ENCODE measurements around the gene SLC12A7. TPM values are rescaled to one million over a fixed set of nuclear protein-coding genes. Genes with fewer than 3 reads are reported as not detected.

Gene SLC12A7
- total and polyA plus RNA-seq, 2 donors: 12.2 to 23.5 TPM

GRCh38 chr5:1016036-1016435 lies 95.8 kb downstream of the SLC12A7 start:
- H3K27me3 ChIP-seq (ENCODE audit: control insufficient read depth in 2 of 2, insufficient read depth in 1 of 2, low read length in 1 of 2): no peaks in the 10 kb centered on the region
- no peak overlapping the region for H3K4me3 ChIP-seq (ENCODE audit: low read length in 2 of 2)
- peaks cover 4 to 31% of the 10 kb centered on the region in 2 donors for H3K36me3 ChIP-seq (ENCODE audit: control insufficient read depth in 2 of 2, insufficient read depth in 2 of 2, low read length in 1 of 2)
- H3K27ac ChIP-seq (ENCODE audit: low read depth in 1 of 2, low read length in 1 of 2): no peak overlapping the region
- 95% methylated on average over 19 of the region's 19 CpGs for WGBS
- H3K4me1 ChIP-seq (ENCODE audit: control insufficient read depth in 2 of 2, insufficient read depth in 2 of 2, low read length in 2 of 2): peaks cover 0 to under 1% of the 10 kb centered on the region in 2 donors
- H3K9me3 ChIP-seq (ENCODE audit: control insufficient read depth in 2 of 2, insufficient read depth in 1 of 2, low read length in 1 of 2): no peaks in the 10 kb centered on the region
- DNase-seq (ENCODE audit: low read depth in 6 of 9, low spot score in 9 of 9): no peak

DNA sequence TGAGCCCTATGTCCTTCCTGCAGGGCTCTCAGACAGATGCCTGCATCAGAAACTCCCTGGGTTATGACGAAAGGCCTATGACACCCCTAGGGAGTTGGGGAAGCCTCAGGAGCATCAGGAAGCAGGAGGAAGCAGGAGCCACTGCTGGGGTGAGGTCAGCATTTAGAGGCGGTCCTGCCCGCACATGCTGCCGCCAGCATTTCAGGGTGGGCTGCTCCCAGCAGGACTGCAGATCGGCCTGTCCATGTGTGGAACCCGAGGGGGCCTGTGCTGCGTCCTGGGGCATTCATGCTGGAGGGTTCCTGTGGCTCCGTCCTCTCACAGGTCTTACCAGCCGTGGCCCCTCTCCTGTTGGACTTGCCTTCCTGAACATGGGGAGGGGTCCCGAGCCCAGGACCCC lies 96.4 kb downstream of the SLC12A7 start:
- peaks cover 0 to 6% of the 10 kb centered on the region in 2 donors for H3K4me1 ChIP-seq (ENCODE audit: control insufficient read depth in 2 of 2, insufficient read depth in 2 of 2, low read length in 2 of 2)
- WGBS: 93% methylated on average over 10 of the region's 10 CpGs
- peaks cover 0 to 4% of the 10 kb centered on the region in 2 donors for H3K27me3 ChIP-seq (ENCODE audit: control insufficient read depth in 2 of 2, insufficient read depth in 1 of 2, low read length in 1 of 2)
- H3K36me3 ChIP-seq (ENCODE audit: control insufficient read depth in 2 of 2, insufficient read depth in 2 of 2, low read length in 1 of 2): peaks cover 4 to 31% of the 10 kb centered on the region in 2 donors
- H3K4me3 ChIP-seq (ENCODE audit: low read length in 2 of 2): no peak overlapping the region
- no peak overlapping the region for H3K27ac ChIP-seq (ENCODE audit: low read depth in 1 of 2, low read length in 1 of 2)
- DNase-seq (ENCODE audit: low read depth in 6 of 9, low spot score in 9 of 9): no peak
- H3K9me3 ChIP-seq (ENCODE audit: control insufficient read depth in 2 of 2, insufficient read depth in 1 of 2, low read length in 1 of 2): no peaks in the 10 kb centered on the region

GRCh38 chr5:1014781-1015221 lies 97.1 kb downstream of the SLC12A7 start:
- DNase-seq (ENCODE audit: low read depth in 6 of 9, low spot score in 9 of 9): no peak
- Histone ChIP-seq H3K4me1 (ENCODE audit: control insufficient read depth in 2 of 2, insufficient read depth in 2 of 2, low read length in 2 of 2) (peaks cover 2 to 13% of the 10 kb centered on the region in 2 donors), H3K36me3 (ENCODE audit: control insufficient read depth in 2 of 2, insufficient read depth in 2 of 2, low read length in 1 of 2) (peaks cover 4 to 31% of the 10 kb centered on the region in 2 donors), H3K9me3 (ENCODE audit: control insufficient read depth in 2 of 2, insufficient read depth in 1 of 2, low read length in 1 of 2) (no peaks in the 10 kb centered on the region), H3K27ac (ENCODE audit: low read depth in 1 of 2, low read length in 1 of 2) (no peak overlapping the region), H3K4me3 (ENCODE audit: low read length in 2 of 2) (no peak overlapping the region), H3K27me3 (ENCODE audit: control insufficient read depth in 2 of 2, insufficient read depth in 1 of 2, low read length in 1 of 2) (peaks cover 0 to 11% of the 10 kb centered on the region in 2 donors)
- 86% methylated on average over 17 of the region's 17 CpGs for WGBS

- no peak overlapping the region for H3K4me3 ChIP-seq (ENCODE audit: low read length in 2 of 2)
- DNase-seq (ENCODE audit: low read depth in 6 of 9, low spot score in 9 of 9): no peak
- H3K9me3 ChIP-seq (ENCODE audit: control insufficient read depth in 2 of 2, insufficient read depth in 1 of 2, low read length in 1 of 2): no peaks in the 10 kb centered on the region
- no peak overlapping the region for H3K27ac ChIP-seq (ENCODE audit: low read depth in 1 of 2, low read length in 1 of 2)
- H3K36me3 ChIP-seq (ENCODE audit: control insufficient read depth in 2 of 2, insufficient read depth in 2 of 2, low read length in 1 of 2): peaks cover 4 to 31% of the 10 kb centered on the region in 2 donors
- WGBS: 95% methylated on average over 14 of the region's 14 CpGs
- H3K27me3 ChIP-seq (ENCODE audit: control insufficient read depth in 2 of 2, insufficient read depth in 1 of 2, low read length in 1 of 2): peaks cover 0 to 16% of the 10 kb centered on the region in 2 donors
- peaks cover 6 to 16% of the 10 kb centered on the region in 2 donors for H3K4me1 ChIP-seq (ENCODE audit: control insufficient read depth in 2 of 2, insufficient read depth in 2 of 2, low read length in 2 of 2)
Measured at GRCh38 chr5:1014346-1014745, 97.5 kb downstream of the SLC12A7 start.

DNA sequence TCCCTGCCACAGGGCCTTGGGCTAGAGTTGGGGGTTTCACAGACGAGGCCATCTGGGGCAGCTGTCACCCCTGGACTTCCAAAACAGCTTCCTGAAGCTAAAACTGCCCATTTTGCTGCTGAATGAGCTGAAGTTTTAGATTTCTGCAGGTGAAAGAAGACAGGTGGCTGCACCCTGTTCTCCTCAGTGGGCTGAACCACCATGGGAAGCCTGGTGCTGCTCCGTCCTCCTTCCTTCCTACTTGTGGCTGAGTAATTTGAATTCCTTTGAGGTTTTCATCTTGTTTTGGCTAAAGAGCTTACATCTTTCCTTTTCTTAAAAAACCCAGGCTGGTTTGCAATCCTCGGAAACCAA lies 97.9 kb downstream of the SLC12A7 start:
- 82% methylated on average over 3 of the region's 3 CpGs for WGBS
- Histone ChIP-seq H3K4me3 (ENCODE audit: low read length in 2 of 2) (no peak overlapping the region), H3K27me3 (ENCODE audit: control insufficient read depth in 2 of 2, insufficient read depth in 1 of 2, low read length in 1 of 2) (peaks cover 0 to 18% of the 10 kb centered on the region in 2 donors), H3K36me3 (ENCODE audit: control insufficient read depth in 2 of 2, insufficient read depth in 2 of 2, low read length in 1 of 2) (peaks cover 4 to 31% of the 10 kb centered on the region in 2 donors), H3K27ac (ENCODE audit: low read depth in 1 of 2, low read length in 1 of 2) (no peak overlapping the region), H3K4me1 (ENCODE audit: control insufficient read depth in 2 of 2, insufficient read depth in 2 of 2, low read length in 2 of 2) (peaks cover 8 to 16% of the 10 kb centered on the region in 2 donors), H3K9me3 (ENCODE audit: control insufficient read depth in 2 of 2, insufficient read depth in 1 of 2, low read length in 1 of 2) (no peaks in the 10 kb centered on the region)
- no peak for DNase-seq (ENCODE audit: low read depth in 6 of 9, low spot score in 9 of 9)

DNA sequence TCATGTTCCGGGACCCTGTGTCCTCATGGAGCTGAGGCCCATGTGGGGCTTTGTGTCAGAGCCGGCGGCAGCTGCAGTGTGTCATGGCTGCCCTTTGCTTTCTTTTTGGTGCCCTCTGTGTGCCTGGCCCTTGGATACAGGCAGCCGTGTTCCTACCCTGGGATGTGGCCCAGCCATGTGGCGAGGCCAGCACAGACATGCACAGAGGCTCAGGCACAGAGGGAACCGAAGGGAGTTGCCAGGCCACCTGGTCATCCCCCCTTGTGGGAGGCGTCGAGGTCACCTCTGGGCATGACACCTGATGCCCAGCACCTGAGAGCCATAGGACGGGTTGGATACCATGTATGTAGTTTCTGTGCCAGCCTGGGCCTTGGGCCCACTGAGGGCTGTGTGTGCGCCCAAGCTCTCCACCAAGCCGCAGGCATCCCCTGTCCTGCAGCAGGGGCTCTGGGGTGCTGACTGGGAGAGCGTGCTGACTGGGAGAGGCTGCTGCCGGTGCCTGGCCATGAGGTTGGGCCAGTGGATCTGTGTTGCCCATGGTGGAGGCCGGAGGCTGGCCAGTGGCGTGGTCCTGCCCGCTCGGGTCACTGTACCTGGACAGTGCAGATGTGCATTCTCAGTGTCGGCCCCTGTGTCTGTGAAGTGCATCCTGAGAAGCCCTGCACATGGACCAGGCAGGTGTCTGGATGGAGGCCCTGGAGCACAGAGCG lies 98.5 kb downstream of the SLC12A7 start:
- Histone ChIP-seq H3K27ac (ENCODE audit: low read depth in 1 of 2, low read length in 1 of 2) (no peak overlapping the region), H3K27me3 (ENCODE audit: control insufficient read depth in 2 of 2, insufficient read depth in 1 of 2, low read length in 1 of 2) (peaks cover 0 to 20% of the 10 kb centered on the region in 2 donors), H3K4me1 (ENCODE audit: control insufficient read depth in 2 of 2, insufficient read depth in 2 of 2, low read length in 2 of 2) (peaks cover 9 to 17% of the 10 kb centered on the region in 2 donors), H3K9me3 (ENCODE audit: control insufficient read depth in 2 of 2, insufficient read depth in 1 of 2, low read length in 1 of 2) (no peaks in the 10 kb centered on the region), H3K4me3 (ENCODE audit: low read length in 2 of 2) (no peak overlapping the region), H3K36me3 (ENCODE audit: control insufficient read depth in 2 of 2, insufficient read depth in 2 of 2, low read length in 1 of 2) (peaks cover 4 to 31% of the 10 kb centered on the region in 2 donors)
- WGBS: 96% methylated on average over 19 of the region's 19 CpGs
- no peak for DNase-seq (ENCODE audit: low read depth in 6 of 9, low spot score in 9 of 9)

DNA sequence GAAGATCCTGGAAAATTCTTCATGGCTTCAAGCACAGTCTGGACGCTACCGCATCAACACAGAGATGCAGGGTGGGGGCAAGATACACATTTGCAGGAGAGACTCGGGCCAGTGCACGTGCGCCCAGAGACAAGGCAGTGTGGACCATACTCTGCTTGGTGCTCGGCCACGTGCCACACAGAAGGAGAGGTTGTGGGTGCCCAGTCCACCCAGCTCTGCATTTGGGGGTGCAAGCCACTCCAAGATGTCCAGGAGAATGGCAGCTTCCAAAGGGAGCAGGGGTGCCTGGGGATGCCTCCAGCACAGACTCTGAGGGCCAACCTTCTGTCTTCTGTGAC lies 99.0 kb downstream of the SLC12A7 start:
- Histone ChIP-seq H3K27ac (ENCODE audit: low read depth in 1 of 2, low read length in 1 of 2) (no peak overlapping the region), H3K4me3 (ENCODE audit: low read length in 2 of 2) (no peak overlapping the region), H3K36me3 (ENCODE audit: control insufficient read depth in 2 of 2, insufficient read depth in 2 of 2, low read length in 1 of 2) (peaks cover 4 to 31% of the 10 kb centered on the region in 2 donors), H3K4me1 (ENCODE audit: control insufficient read depth in 2 of 2, insufficient read depth in 2 of 2, low read length in 2 of 2) (peaks cover 10 to 22% of the 10 kb centered on the region in 2 donors), H3K27me3 (ENCODE audit: control insufficient read depth in 2 of 2, insufficient read depth in 1 of 2, low read length in 1 of 2) (peaks cover 0 to 25% of the 10 kb centered on the region in 2 donors), H3K9me3 (ENCODE audit: control insufficient read depth in 2 of 2, insufficient read depth in 1 of 2, low read length in 1 of 2) (no peaks in the 10 kb centered on the region)
- no peak for DNase-seq (ENCODE audit: low read depth in 6 of 9, low spot score in 9 of 9)
- 98% methylated on average over 7 of the region's 7 CpGs for WGBS

DNA sequence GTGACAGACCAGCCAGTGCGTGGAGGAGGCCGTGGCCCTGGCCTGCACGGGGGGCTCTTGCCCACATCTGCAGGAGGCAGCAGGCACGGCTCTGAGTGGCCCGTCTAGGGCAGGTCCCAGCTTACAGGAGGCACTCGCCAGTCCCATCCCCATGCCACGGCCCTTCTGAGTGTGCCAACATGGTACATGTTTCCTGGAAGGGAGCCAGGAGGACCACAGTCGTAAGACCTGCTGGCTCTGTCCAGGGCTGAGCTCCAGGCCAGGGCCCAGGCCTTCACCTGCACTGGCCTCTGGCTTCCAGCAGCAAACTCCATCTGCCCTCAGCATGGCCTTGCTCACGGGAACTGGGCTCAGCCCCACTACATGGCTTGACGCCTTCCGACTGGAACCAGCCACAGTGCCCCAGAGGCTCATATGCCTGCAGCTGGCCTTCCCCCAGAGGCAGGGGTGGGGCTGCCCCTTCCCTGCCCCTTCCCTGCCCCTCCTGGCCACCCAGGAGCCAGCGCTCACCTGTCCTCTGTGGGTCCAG lies 99.5 kb downstream of the SLC12A7 start:
- Histone ChIP-seq H3K36me3 (ENCODE audit: control insufficient read depth in 2 of 2, insufficient read depth in 2 of 2, low read length in 1 of 2) (peaks cover 4 to 30% of the 10 kb centered on the region in 2 donors), H3K4me3 (ENCODE audit: low read length in 2 of 2) (no peak overlapping the region), H3K27ac (ENCODE audit: low read depth in 1 of 2, low read length in 1 of 2) (no peak overlapping the region), H3K27me3 (ENCODE audit: control insufficient read depth in 2 of 2, insufficient read depth in 1 of 2, low read length in 1 of 2) (peaks cover 0 to 30% of the 10 kb centered on the region in 2 donors), H3K4me1 (ENCODE audit: control insufficient read depth in 2 of 2, insufficient read depth in 2 of 2, low read length in 2 of 2) (peaks cover 10 to 26% of the 10 kb centered on the region in 2 donors), H3K9me3 (ENCODE audit: control insufficient read depth in 2 of 2, insufficient read depth in 1 of 2, low read length in 1 of 2) (no peaks in the 10 kb centered on the region)
- DNase-seq (ENCODE audit: low read depth in 6 of 9, low spot score in 9 of 9): no peak
- 97% methylated on average over 12 of the region's 12 CpGs for WGBS

DNA sequence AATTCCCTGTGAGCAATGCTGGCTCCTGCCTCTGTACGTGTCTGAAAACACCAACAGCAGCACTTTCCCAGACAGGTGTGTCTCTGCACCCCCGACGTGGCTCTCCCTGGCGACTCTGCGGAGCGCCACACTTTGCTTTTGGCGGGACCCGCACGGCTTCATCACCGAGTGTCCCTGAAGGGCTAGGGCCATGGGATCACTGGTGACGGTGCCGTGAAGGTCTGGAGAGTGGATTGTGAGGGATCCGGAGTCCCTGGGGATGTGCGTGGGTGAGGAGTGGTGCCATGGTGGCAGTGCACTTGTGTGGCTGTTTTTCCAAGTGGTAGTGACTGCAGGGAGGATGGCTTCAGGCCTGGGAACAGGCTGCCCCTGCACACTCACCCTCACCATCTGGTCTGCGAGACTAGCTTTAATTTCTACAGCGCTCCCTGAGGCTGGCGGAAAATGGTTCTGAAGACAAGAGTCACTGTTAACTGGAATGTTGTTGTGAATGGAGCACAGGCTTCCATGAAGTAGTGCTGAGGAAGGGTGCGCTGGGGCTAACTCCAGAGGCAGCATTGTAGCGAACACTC lies 100.0 kb downstream of the SLC12A7 start:
- Histone ChIP-seq H3K27ac (ENCODE audit: low read depth in 1 of 2, low read length in 1 of 2) (no peak overlapping the region), H3K4me3 (ENCODE audit: low read length in 2 of 2) (no peak overlapping the region)

More for the DNA sequence above, 100.0 kb downstream of the SLC12A7 start:
- H3K9me3 ChIP-seq (ENCODE audit: control insufficient read depth in 2 of 2, insufficient read depth in 1 of 2, low read length in 1 of 2): no peaks in the 10 kb centered on the region
- no peak for DNase-seq (ENCODE audit: low read depth in 6 of 9, low spot score in 9 of 9)
- WGBS: 96% methylated on average over 19 of the region's 19 CpGs
- peaks cover 10 to 31% of the 10 kb centered on the region in 2 donors for H3K4me1 ChIP-seq (ENCODE audit: control insufficient read depth in 2 of 2, insufficient read depth in 2 of 2, low read length in 2 of 2)
- peaks cover 4 to 25% of the 10 kb centered on the region in 2 donors for H3K36me3 ChIP-seq (ENCODE audit: control insufficient read depth in 2 of 2, insufficient read depth in 2 of 2, low read length in 1 of 2)
- H3K27me3 ChIP-seq (ENCODE audit: control insufficient read depth in 2 of 2, insufficient read depth in 1 of 2, low read length in 1 of 2): peaks cover 0 to 35% of the 10 kb centered on the region in 2 donors
